ENCODE data around the gene SNAI3. TPM values are rescaled to one million over a fixed set of nuclear protein-coding genes. Genes with fewer than 3 reads are reported as not detected.

The SNAI3 gene
- total RNA-seq, 2 donors from 2014 or later, result 0.77 to 2.1 TPM

DNA sequence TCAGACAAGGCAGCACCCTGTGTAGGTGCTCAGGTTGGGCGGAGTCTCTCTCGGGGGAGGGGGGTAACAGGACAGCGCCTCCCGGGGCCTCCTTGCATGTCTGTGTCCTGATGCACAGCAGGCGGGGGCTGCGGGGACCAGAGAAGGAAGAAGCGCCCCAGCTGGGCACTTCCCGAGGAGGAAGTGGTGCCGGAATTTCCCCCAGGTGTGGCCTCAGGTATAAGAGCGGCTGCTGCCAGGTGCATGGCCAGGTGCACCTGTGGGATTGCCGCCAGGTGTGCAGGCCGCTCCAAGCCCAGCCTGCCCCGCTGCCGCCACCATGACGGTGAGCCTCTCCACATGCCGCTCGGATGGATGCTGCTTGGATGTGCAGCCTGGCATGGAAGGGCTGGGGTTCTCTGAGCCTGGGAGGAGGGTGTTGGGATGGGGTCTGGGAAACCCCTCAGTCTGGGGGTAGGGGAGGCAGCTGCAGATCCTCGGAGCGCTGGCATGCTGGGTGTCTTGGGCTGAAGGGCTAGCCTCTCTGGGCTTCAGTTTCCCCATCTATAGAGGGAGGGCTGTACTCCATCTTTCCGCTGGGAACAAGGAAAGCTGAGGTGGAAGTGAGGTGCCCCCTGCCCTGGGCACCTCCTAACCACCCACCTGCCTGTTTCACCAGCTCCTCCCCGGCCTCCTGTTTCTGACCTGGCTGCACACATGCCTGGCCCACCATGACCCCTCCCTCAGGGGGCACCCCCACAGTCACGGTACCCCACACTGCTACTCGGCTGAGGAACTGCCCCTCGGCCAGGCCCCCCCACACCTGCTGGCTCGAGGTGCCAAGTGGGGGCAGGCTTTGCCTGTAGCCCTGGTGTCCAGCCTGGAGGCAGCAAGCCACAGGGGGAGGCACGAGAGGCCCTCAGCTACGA is 47.7 kb downstream of the SNAI3 start, which contains the start of gene IL17C:
Gene IL17C (plus strand): TSS at position 250 of the 908 bp plus-strand sequence. CDS start 70 bp downstream, at position 320.
- WGBS, 2 experiments (ENCODE audit: insufficient coverage in 1 of 2, insufficient read length in 1 of 2), result 81 to 82% methylated on average over 12 to 27 of the region's 27 CpGs
- Histone ChIP-seq H3K4me3 (ENCODE audit: low read length) (no peak within 1 kb of the TSS), H3K4me1 (ENCODE audit: control insufficient read depth, insufficient read depth, low read length) (no peaks in the 10 kb centered on the region), H3K36me3 (ENCODE audit: control insufficient read depth, insufficient read depth, low read length) (no peaks in the 10 kb centered on the region), H3K9me3 (ENCODE audit: control insufficient read depth, low read length) (no peaks in the 10 kb centered on the region), H3K9ac (ENCODE audit: extremely low read depth, low read length, poor library complexity, severe bottlenecking) (no peak within 1 kb of the TSS), H3K27ac (ENCODE audit: low read depth, low read length) (no peak within 1 kb of the TSS), H3K27me3 (ENCODE audit: control insufficient read depth, insufficient read depth, low read length, poor library complexity, severe bottlenecking) (peaks cover 14% of the 10 kb centered on the region)
- TF ChIP-seq, protein P1, sequence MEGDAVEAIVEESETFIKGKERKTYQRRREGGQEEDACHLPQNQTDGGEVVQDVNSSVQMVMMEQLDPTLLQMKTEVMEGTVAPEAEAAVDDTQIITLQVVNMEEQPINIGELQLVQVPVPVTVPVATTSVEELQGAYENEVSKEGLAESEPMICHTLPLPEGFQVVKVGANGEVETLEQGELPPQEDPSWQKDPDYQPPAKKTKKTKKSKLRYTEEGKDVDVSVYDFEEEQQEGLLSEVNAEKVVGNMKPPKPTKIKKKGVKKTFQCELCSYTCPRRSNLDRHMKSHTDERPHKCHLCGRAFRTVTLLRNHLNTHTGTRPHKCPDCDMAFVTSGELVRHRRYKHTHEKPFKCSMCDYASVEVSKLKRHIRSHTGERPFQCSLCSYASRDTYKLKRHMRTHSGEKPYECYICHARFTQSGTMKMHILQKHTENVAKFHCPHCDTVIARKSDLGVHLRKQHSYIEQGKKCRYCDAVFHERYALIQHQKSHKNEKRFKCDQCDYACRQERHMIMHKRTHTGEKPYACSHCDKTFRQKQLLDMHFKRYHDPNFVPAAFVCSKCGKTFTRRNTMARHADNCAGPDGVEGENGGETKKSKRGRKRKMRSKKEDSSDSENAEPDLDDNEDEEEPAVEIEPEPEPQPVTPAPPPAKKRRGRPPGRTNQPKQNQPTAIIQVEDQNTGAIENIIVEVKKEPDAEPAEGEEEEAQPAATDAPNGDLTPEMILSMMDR (conservative IDR thresholded peaks at IDR 0.05), result no peak
- no peak within 1 kb of the TSS for H3K4me3 Mint-ChIP-seq
- H3K27ac Mint-ChIP-seq, result no peak within 1 kb of the TSS
- peaks cover 26% of the 10 kb centered on the region for H3K27me3 Mint-ChIP-seq (ENCODE audit: insufficient read depth)
- no peaks in the 10 kb centered on the region for H3K36me3 Mint-ChIP-seq (ENCODE audit: low read depth)
- DNase-seq, result peak; percentile 63
- no peaks in the 10 kb centered on the region for H3K9me3 Mint-ChIP-seq
- H3K4me1 Mint-ChIP-seq, result no peaks in the 10 kb centered on the region

DNA sequence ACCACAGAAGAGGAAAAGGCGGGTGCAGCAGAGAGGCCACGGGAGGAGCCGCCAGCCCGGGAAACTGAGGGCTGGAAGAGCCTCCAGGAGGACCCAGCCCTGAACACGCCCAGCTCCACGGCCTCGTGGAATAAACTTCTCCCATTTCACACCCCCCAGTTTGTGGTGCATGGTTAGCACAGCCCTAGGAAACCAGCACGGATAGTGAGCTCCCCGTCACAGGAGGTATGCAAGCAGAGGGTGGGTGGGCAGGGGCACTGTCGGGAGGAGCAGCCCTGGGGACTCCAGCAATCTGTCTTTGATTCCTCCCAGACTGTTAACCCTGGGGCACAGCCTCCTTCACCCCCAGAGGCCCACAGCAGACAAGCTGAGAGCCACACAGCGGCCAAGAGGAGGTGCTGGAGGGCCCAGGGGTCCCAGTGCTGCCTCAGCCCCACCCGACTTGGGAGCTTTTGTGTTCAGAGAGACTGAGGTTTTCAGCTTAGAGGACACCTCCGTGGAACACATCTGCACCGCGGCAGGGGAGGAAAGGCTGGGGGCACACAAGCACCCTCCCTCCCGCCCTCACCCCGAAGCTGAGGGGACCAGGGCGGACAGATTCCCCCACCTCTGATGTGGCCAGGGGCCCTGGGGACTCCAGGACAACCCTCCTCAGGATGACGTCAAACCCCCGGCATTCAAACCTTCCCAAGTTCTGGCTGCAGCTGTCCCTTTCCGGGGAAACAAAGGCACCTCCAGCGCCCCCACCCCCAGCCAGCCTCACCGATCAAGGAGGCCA is 49.6 kb downstream of the SNAI3 start:
- Histone ChIP-seq H3K9ac (ENCODE audit: extremely low read depth, low read length, poor library complexity, severe bottlenecking) (no peak overlapping the region), H3K36me3 (ENCODE audit: control insufficient read depth, insufficient read depth, low read length) (no peaks in the 10 kb centered on the region), H3K4me1 (ENCODE audit: control insufficient read depth, insufficient read depth, low read length) (no peaks in the 10 kb centered on the region), H3K27ac (ENCODE audit: low read depth, low read length) (no peak overlapping the region), H3K9me3 (ENCODE audit: control insufficient read depth, low read length) (no peaks in the 10 kb centered on the region), H3K4me3 (ENCODE audit: low read length) (no peak overlapping the region), H3K27me3 (ENCODE audit: control insufficient read depth, insufficient read depth, low read length, poor library complexity, severe bottlenecking) (peaks cover 14% of the 10 kb centered on the region)
- Mint-ChIP-seq H3K27ac (no peak overlapping the region), H3K36me3 (ENCODE audit: low read depth) (peaks cover 3% of the 10 kb centered on the region), H3K27me3 (ENCODE audit: insufficient read depth) (peaks cover 26% of the 10 kb centered on the region), H3K4me3 (no peak overlapping the region), H3K9me3 (no peaks in the 10 kb centered on the region), H3K4me1 (no peaks in the 10 kb centered on the region)
- DNase-seq, result no peak
- TF ChIP-seq, protein P1 (conservative IDR thresholded peaks at IDR 0.05), result peak; percentile 22
- 85 to 86% methylated on average over 13 to 23 of the region's 23 CpGs for WGBS, 2 experiments (ENCODE audit: insufficient coverage in 1 of 2, insufficient read length in 1 of 2)

DNA sequence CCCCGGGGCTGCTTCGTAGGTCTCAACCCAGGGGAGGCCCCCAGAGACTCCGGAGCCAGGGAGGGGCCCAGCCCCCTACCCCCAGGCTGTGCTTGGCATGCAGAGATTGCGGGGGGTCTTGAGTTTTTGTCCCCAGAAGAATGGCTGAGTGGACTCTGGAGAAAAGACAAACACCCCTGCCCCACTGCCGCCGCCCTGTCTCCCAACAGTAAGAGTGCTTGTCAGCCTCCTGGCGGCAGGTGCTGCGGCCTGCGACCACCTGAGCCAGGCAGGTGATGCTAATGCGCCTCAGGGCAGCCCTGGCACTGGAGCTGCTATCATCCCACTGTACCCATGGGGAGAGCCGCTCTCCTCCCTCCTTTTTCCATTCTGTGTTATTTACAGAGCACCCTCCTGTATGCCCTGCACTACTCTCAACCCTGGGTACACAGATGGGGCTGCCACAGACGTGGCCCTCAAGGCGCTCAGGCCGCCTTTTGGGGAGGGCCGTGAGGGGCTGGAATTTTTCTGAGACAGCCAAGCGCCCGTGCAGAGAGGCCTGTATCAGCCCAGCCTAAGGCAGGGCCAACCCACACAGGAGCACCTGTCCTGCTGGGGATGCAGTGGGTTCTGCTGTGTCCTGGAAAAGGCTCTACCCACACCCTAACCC is 50.5 kb downstream of the SNAI3 start:
- WGBS, 2 experiments (ENCODE audit: insufficient coverage in 1 of 2, insufficient read length in 1 of 2), result 94 to 96% methylated on average over 10 to 17 of the region's 17 CpGs

More for the DNA sequence above, 50.5 kb downstream of the SNAI3 start:
- H3K27ac ChIP-seq (ENCODE audit: low read depth, low read length), result no peak overlapping the region
- H3K27me3 ChIP-seq (ENCODE audit: control insufficient read depth, insufficient read depth, low read length, poor library complexity, severe bottlenecking), result peaks cover 14% of the 10 kb centered on the region
- H3K4me3 ChIP-seq (ENCODE audit: low read length), result no peak overlapping the region
- Mint-ChIP-seq H3K9me3 (no peaks in the 10 kb centered on the region), H3K4me3 (no peak overlapping the region), H3K27me3 (ENCODE audit: insufficient read depth) (peaks cover 26% of the 10 kb centered on the region), H3K27ac (no peak overlapping the region), H3K36me3 (ENCODE audit: low read depth) (peaks cover 9% of the 10 kb centered on the region), H3K4me1 (no peaks in the 10 kb centered on the region)
- TF ChIP-seq, protein P1 (conservative IDR thresholded peaks at IDR 0.05), result peak; percentile 35
- peaks cover 8% of the 10 kb centered on the region for H3K36me3 ChIP-seq (ENCODE audit: control insufficient read depth, insufficient read depth, low read length)
- DNase-seq, result no peak
- no peaks in the 10 kb centered on the region for H3K9me3 ChIP-seq (ENCODE audit: control insufficient read depth, low read length)
- no peak overlapping the region for H3K9ac ChIP-seq (ENCODE audit: extremely low read depth, low read length, poor library complexity, severe bottlenecking)
- H3K4me1 ChIP-seq (ENCODE audit: control insufficient read depth, insufficient read depth, low read length), result no peaks in the 10 kb centered on the region
